ENCODE results near the gene COQ10A.
"Not testable (repeated sequence)": the region's sequence is repeated elsewhere in the genome, so short reads cannot be mapped to it uniquely, and the experiment has no call there.

COQ10A gene

DNA sequence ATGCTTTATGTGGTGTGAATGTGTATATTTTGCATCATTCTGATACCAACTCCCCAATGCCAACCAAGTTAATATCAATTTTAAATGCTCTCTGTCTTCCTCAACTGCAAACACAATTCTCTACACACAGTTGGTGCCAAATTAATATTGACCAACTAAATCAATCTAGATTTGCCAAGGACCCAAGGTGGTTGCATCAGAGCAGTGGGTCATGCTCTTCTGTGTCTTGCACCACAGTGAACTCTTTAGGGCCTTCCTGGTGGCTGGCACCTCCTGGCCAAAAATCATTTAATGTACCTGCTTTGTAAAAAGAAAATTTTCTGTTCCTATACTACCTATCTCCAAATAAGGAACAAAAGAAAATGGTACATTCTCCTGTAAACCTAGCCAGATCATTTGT, 14.1 kb downstream of the COQ10A start:
- no peak for DNase-seq (ENCODE audit: low read depth)

GRCh38 chr12:56282030-56282429, 15.3 kb downstream of the COQ10A start:
- no peak for DNase-seq (ENCODE audit: low read depth)

GRCh38 chr12:56282579-56282978, 15.8 kb downstream of the COQ10A start:
- DNase-seq (ENCODE audit: low read depth) = no peak

GRCh38 chr12:56284263-56284662, 17.5 kb downstream of the COQ10A start:
- DNase-seq (ENCODE audit: low read depth) = not testable (repeated sequence)

DNA sequence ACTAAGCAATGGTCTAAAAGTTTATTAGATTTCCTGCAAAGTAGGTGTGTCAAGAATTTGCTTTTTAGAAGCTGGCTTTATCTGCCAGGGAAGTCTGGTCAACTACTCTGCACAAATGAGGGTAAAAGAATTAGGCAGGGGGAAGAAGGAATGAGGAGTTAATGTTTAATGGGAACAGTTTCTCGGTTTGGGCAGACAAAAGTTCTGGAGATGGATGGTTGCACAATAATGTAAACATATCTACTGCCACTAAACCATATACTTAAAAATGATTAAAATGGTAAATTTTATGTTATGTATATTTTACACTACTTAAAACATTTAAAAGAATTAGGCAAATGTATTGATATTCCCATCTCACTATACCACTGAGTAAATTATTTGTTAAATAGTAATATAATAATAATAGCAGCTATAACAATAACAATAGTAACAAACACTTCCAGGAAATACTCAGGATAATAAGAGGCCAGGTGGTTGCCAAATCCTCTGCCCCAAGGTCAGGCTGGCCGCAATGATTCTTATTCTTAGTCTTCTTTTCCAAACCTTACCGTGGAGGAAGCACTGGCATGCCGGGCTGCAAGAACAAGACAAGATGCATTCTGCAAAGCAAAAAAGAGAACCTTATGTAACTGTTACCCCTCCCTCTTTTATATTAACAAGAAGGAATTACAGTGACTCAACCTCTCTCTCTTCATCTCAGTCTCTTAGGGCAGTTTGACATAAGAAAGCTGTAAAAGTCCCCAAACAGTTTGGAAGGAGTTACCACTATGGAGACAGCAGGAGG, 19.5 kb downstream of the COQ10A start:
- DNase-seq (ENCODE audit: low read depth) = no peak

- no peak for DNase-seq (ENCODE audit: low read depth)
Measured at GRCh38 chr12:56288705-56289387, 22.1 kb downstream of the COQ10A start.

DNA sequence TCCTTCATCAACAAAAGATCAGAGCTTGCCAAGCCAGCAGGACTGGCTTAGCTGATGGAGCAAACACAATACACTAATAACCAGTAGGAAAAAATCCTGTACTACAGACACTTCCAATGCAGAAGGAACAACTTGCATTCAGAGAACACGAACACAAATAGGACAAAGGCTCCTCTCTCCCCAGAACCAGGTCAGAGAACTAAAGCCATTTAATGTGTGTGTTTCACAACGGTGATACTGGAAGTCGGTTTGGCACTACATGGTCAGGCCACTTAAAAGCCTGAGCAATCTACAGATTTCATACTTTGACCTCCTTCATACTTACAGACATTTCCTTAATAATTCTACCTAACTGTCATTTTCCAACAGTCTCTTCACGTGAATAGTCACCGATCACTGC, 27.1 kb downstream of the COQ10A start:
- DNase-seq (ENCODE audit: low read depth) = no peak

DNA sequence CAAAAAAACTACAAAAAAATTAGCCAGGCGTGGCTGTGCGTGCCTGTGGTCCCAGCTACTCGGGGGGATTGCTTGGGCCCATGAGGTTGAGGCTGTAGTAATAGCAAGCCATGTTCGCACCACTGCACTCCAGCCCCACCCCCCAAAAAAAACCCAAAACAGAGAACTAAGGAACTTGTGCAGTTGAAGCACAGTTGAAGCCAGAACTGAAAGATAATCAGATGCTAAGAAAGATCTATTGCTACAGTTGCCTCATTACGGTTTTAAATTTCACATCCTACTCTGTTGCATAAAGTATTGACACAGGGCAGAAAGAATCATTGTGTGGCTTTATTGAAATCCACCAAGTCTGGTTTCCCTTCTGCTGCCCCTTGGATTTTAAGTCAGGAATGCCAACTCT, 29.6 kb downstream of the COQ10A start:
- no peak for DNase-seq (ENCODE audit: low read depth)

DNA sequence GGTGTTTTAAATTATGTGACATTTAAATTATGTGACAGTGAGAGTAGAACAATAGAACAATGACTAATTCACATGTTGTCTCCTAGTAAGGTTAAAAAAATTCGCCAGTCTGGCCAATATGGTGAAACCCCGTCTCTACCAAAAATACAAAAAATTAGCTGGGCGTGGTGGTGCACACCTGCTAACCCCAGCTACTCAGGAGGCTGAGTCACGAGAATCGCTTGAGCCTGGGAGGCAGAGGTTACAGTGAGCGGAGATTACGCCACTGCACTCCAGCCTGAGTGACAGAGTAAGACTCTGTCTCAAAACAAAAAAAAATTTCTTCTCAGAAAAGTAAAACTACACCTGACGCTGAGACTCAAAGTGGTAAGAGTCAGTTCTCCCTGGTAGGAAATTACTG, 30.7 kb downstream of the COQ10A start:
- no peak for DNase-seq (ENCODE audit: low read depth)

- DNase-seq (ENCODE audit: low read depth) = no peak
Measured at GRCh38 chr12:56298828-56299227, 32.1 kb downstream of the COQ10A start.

GRCh38 chr12:56299308-56299852, 32.6 kb downstream of the COQ10A start:
- DNase-seq (ENCODE audit: low read depth) = no peak

DNA sequence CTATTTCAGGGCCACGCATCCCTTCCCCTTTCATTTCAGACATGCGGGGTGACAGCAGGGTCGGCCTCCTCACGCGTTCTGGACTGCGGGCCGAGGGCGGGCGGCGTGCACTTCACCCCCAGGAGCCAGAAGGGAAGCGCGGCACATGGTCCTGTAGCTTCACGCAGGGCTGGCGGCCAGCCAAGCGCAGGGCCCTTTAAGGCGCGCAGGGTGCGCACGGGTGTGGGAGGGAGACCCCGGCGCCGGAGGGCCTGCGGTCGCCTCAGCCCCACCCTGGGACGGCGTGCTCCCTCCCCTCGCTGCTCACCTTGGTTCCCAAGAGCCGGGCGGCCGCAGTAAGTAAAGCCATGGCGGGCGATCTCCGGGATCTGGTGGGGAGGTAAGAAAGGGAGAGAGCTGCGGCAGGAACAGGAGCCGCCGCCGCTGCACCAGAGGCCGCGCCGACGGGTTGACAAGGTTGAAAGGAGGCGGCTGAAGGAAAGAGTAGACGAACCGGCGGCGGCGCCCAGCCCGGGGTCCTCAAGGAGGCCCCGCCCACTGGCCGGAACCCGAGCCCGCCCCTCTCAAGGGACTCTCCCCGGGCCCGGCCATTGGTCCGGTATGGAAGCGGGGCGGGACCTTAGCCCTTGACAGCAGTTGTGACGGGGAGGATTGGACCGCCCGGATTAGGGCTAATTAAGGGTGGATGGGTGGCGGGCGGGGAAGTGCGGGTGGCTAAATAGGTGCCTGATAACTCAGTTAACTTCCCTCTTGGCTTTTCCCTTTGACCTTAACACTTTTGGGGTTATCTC, 33.3 kb downstream of the COQ10A start, which contains the start of gene CS:
Gene CS (minus strand): TSS at position 478 of the 791 bp plus-strand sequence. CDS start 129 bp downstream, at position 349.
- DNase-seq (ENCODE audit: low read depth) = peak; percentile 98

DNA sequence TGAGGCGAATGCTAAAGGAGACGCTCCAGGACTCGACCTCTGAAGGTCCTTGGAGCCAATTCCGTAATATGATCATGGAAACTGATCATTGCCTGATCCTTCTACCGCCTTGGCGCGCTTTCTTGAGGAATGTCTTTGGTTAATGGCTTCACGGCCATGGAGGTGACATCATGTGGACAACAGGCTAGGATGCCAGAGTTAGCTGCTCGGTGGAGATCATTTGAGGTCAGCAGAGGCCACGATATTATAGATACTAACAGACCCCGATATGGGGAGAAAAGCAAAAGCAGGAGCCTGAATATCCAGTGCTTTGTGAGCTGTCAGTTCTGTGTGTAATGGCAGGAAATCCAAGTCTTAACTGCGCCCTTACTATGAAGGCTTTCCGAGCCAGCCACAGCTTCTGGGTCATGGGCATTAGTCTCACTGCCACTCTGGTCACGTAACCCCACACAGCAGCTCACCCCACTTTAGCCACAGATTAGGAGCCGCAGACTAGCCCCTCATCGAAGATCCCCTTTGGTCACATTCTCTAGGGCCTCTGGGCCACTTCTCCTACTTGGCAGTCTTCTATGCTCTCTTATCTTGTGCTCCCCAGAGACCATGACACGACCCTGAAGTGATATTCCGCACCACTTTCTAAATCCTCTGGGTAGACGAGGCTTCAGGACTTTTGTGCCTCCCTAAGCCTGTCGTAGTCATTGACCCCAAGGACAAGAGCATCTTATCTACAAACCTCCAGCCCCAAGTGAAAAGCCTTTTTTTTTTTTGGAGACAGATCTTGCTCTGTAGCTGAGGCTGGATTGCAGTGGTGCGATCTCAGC, 34.1 kb downstream of the COQ10A start:
- DNase-seq (ENCODE audit: low read depth) = no peak

GRCh38 chr12:56304276-56304675, 37.5 kb downstream of the COQ10A start:
- no peak for DNase-seq (ENCODE audit: low read depth)

- no peak for DNase-seq (ENCODE audit: low read depth)
Measured at GRCh38 chr12:56304872-56305590, 38.3 kb downstream of the COQ10A start.

GRCh38 chr12:56307221-56307965, 40.7 kb downstream of the COQ10A start:
- DNase-seq (ENCODE audit: low read depth) = no peak

DNA sequence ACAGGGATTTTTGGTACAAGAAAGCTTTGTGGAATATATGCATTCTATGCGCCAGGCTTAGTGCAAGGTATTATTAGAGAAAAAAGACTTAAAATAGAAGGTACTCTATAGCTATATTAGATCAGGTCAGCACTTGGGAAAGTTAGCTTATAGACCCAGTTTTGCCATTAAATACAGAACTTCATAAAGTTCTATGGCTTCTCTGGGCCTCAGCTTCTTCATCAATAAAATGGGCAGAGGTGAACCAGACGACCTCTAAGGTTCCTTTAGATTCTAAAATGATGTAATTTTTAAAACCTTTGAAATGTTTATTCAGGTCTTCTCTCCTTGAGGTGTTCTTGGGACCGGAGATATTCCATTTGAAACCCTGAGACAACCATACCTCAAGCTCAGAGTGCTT, 42.0 kb downstream of the COQ10A start:
- no peak for DNase-seq (ENCODE audit: low read depth)

DNA sequence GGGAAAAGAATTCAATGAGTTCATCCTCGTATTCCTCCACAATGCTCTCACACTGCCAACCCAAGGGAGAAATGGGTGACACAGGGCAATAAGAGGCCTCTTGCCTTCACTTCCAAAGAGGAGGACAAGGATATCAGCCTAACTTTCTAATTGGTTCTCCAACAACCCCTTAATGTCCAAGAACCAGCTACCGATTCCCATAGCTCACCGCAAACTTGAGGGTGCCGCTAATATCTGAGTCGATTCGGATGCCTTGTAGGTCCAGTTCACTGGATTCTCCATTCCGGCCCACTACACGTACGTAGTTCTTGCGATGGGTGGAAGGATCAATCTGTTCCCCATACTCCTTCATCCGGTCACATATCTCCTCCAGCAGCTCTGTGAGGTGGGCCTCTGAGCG, 44.3 kb downstream of the COQ10A start:
- DNase-seq (ENCODE audit: low read depth) = no peak

DNA sequence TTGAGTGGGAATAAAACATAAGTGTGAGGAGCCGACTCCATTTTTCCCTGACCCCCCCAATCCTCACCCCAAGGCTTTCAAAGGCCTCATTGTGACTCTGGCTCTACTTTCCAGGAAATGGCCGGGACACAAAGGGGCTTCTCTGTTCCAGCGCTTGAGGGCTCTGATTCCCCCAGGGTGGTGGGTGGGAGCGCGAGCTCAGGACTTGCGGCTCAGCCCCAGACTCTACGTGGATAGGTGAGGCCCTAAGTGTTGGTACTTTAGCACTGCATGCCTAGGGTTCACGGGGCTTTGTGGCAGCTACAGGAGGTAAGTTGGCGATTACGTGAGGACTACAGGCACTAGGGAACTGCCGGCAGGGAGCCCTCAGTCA, 48.5 kb downstream of the COQ10A start:
- DNase-seq (ENCODE audit: low read depth) = no peak
